Left hindlimb (tissue), 1 donor: Measurements from ENCODE around the gene ATXN7.

ENCODE experiments used
- DNase-seq: peaks from one replicate; pipeline ENCODE4 v3.0.0-alpha.2; 2018

Gene ATXN7

DNA sequence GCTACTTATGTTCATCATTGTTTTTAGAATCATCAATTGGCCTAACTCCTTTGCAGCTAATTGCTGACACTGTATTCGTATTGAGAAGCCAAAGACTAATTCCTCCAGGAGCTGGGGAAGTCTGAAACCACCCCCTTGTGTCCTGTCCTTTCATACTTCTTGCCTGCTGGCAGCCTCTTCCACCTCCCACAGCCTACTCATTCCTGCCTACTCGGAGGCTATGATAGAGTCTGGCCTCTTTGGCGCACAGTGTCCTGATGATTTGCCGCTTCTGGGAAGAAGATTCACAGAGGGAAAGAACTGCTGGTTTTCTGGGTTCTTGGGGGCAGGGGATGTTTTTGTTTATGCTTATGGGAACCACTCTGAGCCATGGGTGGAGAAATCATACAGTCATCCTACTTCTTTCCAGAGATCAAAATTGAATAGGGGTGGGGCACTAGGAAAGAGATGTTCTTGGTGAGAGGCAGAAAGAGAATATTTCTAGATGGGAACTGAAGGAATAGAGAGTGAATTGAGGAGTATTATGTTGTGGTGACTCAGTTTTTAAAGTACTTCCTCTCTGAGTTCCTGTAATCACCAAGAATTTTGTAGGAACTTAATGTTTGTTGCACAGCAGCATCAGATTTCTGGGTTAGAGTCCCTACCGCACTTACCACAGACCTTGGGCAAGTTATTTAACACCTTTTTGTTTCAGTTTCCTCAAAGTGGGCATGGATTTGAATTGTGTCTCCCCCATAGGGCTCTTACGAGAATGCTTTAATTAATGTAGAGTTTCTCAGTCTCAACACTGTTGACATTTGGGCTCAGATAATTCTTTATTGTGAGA, 70.6 kb downstream of the ATXN7 start:
- DNase-seq, result no peak

DNA sequence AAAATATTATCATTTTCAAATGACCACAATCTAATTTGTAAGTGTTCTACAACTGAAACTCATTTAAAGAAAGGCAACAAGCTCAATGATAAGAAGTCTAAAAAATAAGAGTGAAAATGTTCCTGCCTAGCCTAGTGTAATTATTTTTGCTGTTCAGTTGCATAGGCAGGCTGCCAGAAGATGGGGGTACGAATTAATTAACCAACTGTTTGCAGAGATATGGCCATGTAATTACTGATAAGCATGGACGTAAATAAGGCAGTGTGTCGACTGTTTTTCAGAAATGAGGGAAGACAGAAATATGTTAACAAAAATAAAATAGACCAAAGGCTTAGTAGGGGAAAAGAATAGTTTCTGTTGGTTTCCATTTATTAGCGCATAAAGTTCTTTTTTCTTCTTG, 73.3 kb downstream of the ATXN7 start:
- no peak for DNase-seq

DNA sequence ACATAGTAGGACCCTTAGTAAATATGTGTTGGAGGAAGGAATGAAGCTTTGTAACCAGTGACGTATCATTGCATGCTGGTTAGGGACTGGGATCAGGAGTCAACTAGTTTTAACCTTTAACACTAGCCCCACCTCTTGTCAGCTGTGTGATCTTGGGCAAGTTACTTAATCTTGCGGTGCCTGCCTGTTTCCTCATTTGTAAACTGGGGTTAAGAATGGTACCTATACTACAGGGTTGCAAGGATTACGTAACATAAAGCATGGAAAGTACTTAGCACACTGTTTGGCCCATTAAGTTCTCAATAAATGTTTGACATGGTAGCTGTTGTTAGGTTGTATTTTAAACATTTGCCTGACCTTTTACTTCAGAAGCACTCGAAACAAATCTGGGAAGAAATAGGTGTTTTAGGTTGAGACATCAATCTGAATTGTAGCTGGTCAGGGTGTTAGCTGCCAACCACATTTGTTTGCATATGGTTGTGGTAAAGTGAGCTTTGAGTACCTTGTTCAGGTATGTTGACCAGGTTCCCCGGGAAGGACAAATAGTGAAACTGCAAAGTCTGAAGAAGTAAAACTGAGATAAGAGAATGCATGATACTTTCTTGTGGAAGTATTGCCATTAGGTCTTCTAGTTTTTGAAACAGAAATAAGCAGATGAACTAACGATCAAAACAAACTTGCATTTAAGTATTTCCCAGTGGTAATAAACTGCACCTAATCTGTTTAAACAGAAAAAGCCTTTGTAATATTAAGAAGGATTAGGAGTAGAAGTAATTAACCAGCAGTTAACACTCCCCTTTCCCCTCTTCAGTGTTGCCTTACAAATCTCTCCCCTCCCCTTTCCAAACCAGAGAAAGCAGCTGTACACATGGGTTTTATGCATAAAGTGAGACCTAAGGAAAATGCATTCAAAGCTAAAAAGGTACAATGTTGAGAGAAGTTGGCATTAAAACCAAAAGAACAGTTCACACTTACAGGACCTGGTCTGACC, 74.3 kb downstream of the ATXN7 start:
- DNase-seq, result no peak

DNA sequence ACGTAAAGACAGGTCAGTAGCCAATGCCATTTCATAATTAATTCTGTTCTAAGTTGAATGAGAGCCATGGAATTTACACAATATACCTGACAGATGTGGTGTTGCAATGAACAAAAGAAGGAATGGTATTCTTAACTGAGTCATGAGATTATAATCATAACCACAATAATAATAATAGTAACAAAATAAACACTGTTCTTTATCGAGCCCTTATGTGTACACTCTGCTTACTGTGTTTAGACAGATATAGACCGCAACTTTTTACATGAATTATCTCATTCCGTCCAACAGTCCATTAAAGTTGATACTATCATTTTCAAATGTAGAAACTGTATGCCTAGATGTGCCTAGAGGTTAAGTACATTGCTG, 76.7 kb downstream of the ATXN7 start:
- DNase-seq, result no peak

DNA sequence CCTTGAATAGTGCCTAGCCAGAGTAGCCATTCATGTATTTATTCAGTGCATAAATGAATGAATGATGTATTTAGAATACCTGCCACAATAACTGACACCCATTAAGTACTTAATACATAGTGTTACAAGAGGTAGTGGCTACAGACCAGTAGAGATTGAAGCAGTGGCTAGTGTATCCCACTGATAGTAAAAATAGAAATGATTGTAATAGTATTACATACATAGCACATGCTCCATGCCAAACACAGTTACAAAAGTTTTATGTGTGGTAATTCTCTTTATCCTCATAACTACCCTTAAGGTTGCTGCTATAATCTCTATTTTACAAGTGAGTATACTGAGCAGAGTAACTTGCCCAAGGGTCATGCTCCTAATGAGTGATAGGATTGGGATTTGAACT, 78.9 kb downstream of the ATXN7 start:
- no peak for DNase-seq

DNA sequence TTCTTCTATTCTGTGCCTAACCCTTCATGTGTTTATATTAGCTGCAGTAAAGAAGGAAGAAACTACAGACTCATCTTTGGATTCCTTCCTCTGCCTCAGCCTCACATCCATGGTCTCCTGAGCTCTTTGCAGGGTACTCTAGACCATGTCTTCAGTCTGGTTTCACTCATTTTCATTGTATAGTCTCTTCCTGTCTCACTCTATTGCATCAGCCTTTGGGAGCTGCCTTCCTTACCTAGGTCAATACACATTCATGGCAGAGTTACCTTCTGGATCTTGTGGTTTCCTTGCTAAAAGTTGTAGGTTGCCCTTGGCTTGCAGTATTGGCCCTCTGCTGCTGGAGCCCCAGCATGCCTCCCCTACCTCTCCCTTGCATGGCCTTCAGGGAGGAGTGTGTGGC, 80.0 kb downstream of the ATXN7 start:
- DNase-seq, result no peak

DNA sequence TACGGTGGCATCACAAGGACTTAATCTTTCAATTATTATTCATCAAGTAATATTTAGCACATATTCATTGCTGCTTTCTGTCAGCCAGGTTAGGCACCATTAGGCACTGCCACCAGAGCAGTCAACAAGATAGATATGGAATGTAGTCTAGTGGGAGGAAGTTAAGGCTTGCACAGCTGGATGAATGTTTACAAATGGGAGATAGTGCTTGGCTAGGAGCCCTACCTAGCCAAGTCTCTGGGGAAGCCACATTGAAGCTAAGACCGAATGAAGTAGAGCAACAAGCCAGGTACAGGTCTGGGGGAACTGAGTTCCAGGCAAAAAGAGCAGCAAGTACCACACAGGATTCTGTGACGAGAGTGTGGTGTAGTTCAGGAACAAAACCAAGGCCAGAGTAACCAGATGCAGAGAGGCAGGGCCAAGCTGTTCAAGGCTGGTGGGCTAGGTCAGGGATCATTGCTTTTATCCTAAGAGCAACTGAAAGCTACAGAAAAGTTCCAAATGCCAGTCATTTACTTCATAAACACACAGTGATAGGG, 82.0 kb downstream of the ATXN7 start:
- no peak for DNase-seq

DNA sequence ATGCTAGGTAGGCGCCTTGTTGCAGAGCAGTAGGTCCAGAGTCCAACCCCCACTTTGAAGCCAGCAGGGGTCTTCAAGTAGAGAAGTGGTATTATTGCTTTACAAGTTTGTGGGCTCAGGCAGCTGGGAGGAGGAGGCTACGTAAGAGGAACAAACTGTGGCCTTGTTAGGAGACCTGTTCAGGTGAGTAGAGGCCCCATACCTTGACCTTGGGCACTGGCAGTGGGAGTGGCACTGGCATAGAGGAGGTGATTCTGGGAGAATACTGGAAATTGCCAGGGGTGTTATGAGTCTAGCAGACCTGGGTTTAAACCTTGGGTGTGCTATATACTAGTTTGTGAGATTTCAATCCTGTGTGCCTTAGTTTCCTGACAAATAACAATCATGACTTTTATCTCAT, 83.1 kb downstream of the ATXN7 start:
- DNase-seq, result no peak

DNA sequence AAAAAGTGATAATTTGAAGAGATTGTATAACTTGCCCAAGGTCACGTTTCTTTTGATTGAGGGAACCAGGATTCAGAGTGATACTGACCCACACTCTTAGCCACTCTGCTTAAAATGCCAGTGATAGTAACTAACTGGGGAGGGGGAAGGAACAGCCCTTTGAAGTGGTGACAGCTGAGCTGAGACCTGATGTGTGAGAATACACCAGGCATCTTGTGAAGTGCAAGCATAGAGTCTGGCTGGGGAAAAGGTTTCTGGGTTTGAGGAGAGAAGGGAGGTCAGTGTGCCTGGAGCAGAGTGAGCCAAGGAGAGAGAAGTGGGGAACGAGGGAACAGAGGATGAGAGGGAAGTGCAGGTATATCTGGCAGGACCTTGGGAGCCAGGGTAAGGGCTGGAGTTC, 83.9 kb downstream of the ATXN7 start:
- DNase-seq, result no peak

DNA sequence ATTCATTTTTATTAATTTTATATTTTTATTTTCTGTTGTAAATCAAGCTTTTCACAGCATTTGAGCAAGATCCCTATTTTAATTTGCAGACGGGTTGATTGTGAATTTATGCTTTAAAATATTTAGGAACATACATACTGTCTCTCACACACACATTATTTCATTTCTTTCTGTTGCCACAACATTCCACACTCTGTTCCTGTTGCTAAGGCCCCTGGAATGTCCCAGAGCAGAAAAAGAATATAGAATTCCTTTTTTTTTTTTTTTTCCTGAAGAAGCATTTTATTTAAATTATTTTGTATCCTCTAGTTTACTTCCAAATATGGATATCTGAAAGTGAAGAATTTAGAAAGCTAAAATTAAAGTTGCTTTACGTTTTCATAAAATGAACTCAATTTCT, 85.3 kb downstream of the ATXN7 start:
- DNase-seq, result no peak

DNA sequence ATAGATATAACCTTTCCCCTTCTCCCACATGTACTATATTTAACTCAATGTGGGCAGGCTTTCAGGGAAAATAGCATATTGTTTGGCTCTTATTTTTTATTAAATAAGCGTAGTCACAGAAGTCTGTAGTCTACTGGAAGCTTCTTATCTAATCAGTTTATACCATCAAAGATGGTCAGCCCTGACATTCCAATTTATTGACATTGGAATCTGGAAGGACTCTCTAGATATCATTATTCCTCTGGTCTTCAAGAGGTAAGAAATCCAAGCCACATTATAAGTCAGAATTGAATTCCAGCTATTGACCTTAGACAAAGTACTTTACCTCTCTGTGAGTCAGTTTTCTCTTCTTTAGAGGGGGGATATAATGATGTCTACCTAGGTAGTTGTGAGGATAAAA, 87.0 kb downstream of the ATXN7 start:
- DNase-seq, result no peak

DNA sequence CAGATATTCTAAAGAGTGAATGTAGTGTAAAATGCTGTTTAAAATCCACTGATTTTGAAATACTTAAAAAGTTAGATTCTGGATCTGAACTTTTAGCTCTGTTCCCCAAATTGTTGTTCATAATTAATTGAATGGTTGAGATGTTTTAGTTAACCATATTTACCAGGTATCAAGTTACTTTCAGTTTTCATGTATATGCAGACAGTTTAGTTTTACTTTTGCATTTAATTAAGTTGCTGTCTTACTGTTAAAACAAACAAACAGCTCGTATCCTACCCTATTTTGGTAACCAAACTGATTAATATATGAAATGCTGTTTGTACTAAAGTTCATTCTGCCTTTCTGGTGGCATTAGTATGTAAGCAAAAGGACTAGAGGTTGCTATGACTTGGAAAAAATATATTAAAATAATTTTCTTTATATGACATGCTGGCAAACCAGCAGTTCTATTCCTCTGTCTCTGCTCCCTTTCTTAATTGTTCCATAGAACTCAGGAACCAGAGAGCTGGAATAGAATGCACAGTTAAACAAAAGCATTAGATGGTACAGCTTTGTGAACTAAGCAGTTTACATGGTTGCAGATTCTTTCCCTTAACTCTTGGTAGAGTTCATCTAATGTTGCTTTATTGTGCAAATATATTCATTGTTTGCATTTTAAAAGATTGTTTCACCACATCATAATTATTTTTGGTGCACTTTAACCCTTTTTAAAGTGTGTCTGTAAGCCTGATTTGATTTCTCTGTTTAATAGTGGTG, 88.0 kb downstream of the ATXN7 start:
- DNase-seq, result no peak

DNA sequence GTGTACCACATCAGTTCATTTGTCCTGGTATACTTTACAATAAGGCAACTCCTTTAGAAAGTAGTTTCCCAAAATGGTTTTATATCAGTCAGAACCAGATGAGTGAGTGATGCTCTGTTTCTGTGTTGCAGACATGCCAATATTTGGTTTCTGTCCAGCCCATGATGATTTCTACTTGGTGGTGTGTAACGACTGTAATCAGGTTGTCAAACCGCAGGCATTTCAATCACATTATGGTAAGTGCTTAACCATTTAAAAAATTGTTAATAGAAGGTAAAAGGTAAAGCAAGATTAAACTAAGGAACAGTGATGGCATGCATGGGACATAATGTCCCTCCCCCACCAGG, 88.6 kb downstream of the ATXN7 start:
- DNase-seq, result no peak

DNA sequence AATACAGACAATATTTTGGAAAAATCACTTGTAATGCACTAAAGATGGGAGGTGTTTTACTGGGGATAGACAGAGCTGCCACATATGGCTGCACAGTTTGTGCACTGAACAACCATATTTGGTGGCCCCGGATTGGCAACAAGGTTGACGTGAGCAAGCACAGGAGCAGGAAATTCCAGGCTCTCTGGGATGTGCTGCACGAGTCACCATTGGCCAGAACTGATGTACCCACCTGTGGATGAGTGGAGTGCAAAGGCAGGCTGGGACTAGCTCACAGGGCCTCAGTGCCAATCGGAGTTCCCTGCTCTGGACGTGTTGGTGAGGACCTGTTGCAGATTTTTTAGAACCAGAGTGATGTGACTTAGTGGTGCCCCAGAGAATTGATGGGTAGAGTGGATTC, 90.5 kb downstream of the ATXN7 start:
- DNase-seq, result no peak

DNA sequence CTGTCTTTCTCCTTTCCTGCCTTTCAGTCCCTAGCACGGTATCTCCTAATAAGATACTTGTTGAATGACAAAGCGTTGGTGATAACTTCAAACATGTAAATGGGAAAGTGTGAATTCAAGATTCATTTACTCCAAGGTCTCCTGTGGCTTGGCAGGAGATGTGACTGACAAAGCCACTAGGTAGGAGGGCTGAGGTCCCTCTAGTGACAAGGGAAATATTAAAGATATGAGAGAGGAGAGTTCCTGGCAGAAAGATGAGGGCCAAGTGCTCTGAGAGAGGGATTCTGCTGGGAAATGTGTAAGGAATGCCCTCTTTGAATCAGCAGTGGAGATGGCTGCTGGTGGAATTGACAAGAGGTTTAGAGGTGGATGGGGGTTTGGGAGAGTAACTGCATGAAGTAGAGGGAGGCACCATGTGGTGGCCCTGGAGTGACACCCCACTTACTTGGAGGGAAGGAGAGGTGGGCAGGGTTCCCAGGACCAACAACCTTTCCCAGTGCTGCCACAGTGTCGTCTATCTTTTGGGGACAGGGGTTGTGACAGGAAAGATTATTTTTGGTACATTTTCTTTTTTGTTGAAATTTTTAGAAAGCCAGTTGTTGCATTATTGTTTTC, 91.5 kb downstream of the ATXN7 start:
- DNase-seq, result no peak

DNA sequence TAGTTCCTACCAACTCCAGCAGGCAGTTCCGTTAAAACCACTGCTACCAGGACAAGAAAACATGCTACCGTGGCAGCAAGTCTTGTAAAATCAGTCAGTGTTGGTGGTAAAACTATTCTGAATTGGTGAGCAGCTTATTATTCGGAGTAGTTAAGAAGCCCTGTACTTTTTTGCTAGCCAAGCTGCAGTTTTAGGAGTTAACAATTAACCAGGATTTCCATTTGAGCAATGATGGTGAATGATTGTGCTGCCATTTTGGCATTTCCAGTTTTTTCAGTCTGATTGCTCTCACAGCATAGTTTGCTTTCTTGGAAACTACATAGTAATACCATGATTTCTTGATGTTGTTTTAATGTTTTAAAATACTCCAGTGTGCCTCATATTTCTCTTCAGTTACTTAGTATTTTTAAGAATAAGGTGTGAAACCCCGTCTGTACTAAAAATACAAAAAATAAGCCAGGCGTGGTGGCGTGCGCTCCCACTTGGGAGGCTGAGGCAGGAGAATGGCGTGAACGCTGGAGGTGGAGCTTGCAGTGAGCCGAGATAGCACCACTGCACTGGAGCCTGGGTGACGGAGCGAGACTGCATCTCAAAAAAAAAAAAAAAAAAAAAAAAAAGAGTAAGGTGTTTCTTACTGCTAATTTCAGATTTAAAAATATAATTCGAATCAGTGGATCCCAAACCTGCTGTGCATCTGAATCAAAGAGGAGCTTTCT, 92.3 kb downstream of the ATXN7 start:
- no peak for DNase-seq

DNA sequence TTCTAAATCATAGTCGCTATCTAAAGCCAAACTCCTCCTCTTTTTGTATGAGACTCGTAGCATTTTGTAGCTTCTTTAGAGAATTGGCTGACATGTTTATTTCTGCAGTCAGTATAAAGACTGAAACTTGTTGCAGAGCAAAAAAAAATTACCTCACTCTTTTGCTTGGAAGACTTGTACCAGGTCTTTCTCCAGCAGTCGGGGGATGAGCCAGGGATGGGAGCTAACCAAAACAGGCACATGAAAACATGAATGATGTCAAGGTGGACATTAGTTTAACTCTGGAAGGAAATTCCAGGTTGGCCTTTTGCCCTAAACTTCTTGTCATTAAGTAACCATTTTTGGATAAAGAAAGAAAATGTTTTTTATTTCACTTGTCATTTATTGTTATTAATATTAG, 95.5 kb downstream of the ATXN7 start:
- DNase-seq, result no peak

DNA sequence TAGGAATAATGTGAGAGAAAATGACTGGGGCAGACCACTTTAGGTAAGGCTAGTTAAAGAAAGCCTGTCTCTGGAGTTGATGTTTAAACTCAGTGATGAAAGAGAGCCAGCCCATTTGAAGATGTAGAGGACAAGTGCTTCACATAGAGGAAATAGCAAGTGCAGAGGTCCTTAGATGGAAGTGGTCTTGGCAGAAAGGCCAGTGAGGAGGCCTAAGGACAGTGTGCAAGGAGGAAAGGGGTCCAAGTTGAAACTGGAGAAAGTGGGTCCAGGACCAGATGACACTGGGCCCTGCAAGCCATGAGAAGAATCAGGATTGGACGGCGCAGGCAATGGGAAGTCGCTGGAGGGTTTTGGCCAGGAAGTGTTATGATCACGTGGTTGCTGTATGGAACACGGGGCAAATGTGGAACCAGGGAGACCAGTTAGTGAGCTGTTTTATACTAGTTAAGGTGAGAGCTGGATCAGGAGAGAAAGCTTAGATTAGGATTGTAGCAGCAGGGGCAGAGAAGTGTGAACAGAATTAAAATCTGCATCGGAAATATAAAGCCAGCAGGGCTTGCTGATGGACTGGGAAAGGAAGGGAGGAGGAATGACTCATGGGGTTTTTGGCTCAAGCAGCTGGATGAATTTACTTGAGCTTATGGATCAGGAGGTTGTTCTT, 96.5 kb downstream of the ATXN7 start:
- no peak for DNase-seq

DNA sequence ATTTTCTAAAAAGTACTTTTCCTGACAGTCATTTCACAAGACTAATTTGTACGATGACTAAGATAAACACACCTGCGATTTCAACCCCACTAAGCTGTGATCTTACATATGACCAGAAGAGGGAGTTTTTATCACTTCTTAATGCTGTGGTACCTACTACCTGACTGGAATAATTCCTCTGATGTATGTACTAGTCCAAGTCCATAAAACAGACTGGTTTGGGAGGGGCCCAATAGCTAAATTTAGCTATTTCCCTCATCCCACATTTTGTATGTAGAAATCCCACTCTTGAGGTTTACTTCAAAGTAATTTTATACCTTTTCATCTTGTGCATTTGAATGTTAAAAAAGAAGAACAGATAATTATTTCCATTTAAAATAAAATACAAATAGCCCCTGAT, 98.2 kb downstream of the ATXN7 start:
- no peak for DNase-seq

DNA sequence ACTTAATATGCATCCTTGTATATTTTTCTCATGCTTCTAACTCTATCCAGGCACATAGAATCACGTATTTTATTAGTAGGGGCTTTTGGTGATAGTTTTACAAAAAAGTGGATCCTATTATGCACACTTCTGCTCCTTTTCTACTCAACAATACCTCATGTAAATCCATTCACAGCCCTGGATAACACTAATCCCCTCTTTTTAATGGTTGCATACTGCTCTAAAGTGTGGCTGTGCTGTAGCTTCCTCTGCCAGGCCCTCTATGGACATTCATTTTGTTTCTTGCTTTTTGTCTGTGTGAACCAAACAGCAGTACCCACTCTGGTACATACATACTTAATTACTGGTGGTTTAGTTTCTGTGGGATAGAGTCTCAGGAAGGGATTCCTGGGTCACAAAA, 99.8 kb downstream of the ATXN7 start:
- no peak for DNase-seq

DNA sequence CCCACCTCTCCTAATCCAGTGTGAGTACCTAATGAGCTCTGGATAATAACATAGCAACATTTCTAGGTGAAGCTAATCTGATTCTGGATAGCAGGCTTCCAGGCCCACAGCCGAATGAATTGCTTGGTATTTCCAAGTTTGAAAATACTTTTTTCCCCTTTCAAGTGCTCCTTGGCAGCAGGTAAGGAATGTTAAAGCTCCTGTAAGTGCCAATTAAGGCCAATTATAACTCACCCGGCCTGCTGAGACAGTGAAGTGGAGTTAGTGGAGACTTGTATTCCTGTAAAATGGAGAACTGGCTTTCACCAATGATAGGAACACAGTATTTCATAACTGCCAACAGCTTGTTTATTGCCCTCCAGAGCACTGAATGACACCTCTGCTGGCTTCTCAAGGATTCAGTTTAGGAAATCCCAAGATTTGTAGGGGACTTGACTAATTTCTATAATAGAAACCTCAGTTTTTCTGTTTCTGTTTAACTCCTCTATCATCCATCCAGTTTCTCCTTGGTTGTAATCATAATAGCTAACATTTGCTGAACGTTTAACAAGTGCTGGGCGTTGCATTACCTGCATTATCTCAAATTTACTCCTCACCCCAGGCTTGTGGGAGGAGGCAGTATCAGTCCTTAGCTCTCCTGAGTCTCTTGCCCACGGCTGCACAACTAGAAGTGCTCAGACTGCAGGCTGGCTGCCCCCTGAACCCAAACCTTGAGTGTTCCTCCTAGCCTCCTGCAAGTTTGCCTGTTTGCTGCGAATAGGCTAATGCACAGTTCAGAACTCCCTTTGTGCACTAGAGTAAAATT, 101.2 kb downstream of the ATXN7 start:
- no peak for DNase-seq
